Measurements from ENCODE around the gene DENND4B. TPM values are rescaled to one million over a fixed set of nuclear protein-coding genes. Genes with fewer than 3 reads are reported as not detected.

Gene DENND4B
- total RNA-seq, 1 donor from 2014 or later = 257 TPM

GRCh38 chr1:153929426-153929825 is 17.1 kb downstream of the DENND4B start:
- ChIA-PET POLR2A (interaction anchor here (1.4 to 3.7 kb wide), 3 partner anchors 10 to 27 kb away, joined by 3 to 25 read pairs (median 7); partner anchors contain the start of gene DENND4B), CTCF (no interaction called here)
- no peaks in the 10 kb centered on the region for H3K27me3 Mint-ChIP-seq
- no peak for TF ChIP-seq CTCF (IDR thresholded peaks at IDR 0.05)
- intact Hi-C loops (cut with micrococcal nuclease) = no loop called here
- H3K4me1 Mint-ChIP-seq = peaks cover 2% of the 10 kb centered on the region
- no peaks in the 10 kb centered on the region for H3K9me3 Mint-ChIP-seq
- no peak overlapping the region for H3K27ac Mint-ChIP-seq
- no peak overlapping the region for H3K4me3 Mint-ChIP-seq
- peaks cover 49% of the 10 kb centered on the region for H3K36me3 Mint-ChIP-seq (ENCODE audit: low read depth)
- DNase-seq (no peak), ATAC-seq (ENCODE audit: low read depth) (no peak)

GRCh38 chr1:153928791-153929341 is 17.7 kb downstream of the DENND4B start:
- H3K4me1 Mint-ChIP-seq = peaks cover 6% of the 10 kb centered on the region
- peak overlapping the region; percentile 24 for H3K27ac Mint-ChIP-seq
- intact Hi-C loops (cut with micrococcal nuclease) = no loop called here
- ChIA-PET CTCF (no interaction called here), POLR2A (interaction anchor here (0.5 to 3.7 kb wide), 8 partner anchors 11 to 251 kb away, joined by 3 to 25 read pairs (median 4); partner anchors contain the start of gene DENND4B)
- no peak for ATAC-seq (ENCODE audit: low read depth)
- peaks cover 44% of the 10 kb centered on the region for H3K36me3 Mint-ChIP-seq (ENCODE audit: low read depth)
- no peak for TF ChIP-seq CTCF (IDR thresholded peaks at IDR 0.05)
- no peaks in the 10 kb centered on the region for H3K27me3 Mint-ChIP-seq
- no peak for DNase-seq
- H3K4me3 Mint-ChIP-seq = no peak overlapping the region
- no peaks in the 10 kb centered on the region for H3K9me3 Mint-ChIP-seq

DNA sequence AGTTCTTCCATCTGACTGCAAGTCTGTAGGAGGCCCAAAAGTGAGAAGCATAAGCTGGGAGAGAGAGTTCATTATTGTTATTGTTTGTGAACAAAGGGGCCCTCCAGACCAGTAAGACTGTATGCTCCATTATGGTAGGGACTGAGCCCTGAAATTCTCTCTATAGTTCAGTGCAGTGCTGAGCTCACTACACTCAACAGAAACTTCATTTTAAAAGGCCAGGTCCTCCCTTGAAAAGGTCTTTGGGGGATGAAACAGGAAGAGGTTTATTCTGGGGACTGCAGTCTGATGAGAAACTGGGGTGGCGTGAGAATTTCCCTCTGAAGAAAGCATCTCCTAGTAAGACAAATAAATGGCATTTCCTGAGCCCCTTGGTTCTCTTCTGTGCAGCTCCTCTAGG is 18.3 kb downstream of the DENND4B start:
- ATAC-seq (ENCODE audit: low read depth) (no peak), DNase-seq (no peak)
- intact Hi-C loops (cut with micrococcal nuclease) = no loop called here
- TF ChIP-seq CTCF (IDR thresholded peaks at IDR 0.05) = no peak
- Mint-ChIP-seq H3K27me3 (no peaks in the 10 kb centered on the region), H3K4me3 (no peak overlapping the region), H3K36me3 (ENCODE audit: low read depth) (peaks cover 44% of the 10 kb centered on the region), H3K9me3 (no peaks in the 10 kb centered on the region), H3K27ac (peak overlapping the region; percentile 1), H3K4me1 (peaks cover 11% of the 10 kb centered on the region)
- ChIA-PET CTCF (no interaction called here), POLR2A (interaction anchor here (0.9 to 3.7 kb wide), 5 partner anchors 12 to 58 kb away, joined by 3 to 25 read pairs (median 4); partner anchors contain the start of gene DENND4B)

GRCh38 chr1:153926405-153926804 is 20.1 kb downstream of the DENND4B start:
- Mint-ChIP-seq H3K36me3 (ENCODE audit: low read depth) (peaks cover 32% of the 10 kb centered on the region), H3K4me1 (peaks cover 19% of the 10 kb centered on the region), H3K27me3 (no peaks in the 10 kb centered on the region), H3K9me3 (no peaks in the 10 kb centered on the region), H3K27ac (no peak overlapping the region), H3K4me3 (no peak overlapping the region)
- no peak for TF ChIP-seq CTCF (IDR thresholded peaks at IDR 0.05)
- ChIA-PET CTCF (no interaction called here), POLR2A (interaction anchor here (0.7 to 7.6 kb wide), 4 partner anchors 19 to 103 kb away, joined by 7 to 186 read pairs (median 8); partner anchors contain the start of genes CREB3L4, DENND4B and RPS27)
- ATAC-seq (ENCODE audit: low read depth) (no peak), DNase-seq (no peak)
- intact Hi-C loops (cut with micrococcal nuclease) = no loop called here

Data from activated B cell treated with CpG ODN at 0.5 μM for 24 hours (primary cell).